Mesodermal cell (in vitro differentiated cells): ENCODE data around the gene WDR70.

ENCODE experiments used
- H3K27ac ChIP-seq: 2 replicates; pipeline ENCODE4 v1.7.0; 2013; ENCODE audit warnings: mild to moderate bottlenecking, low read depth, low read length, moderate library complexity; ENCODE audit not compliant: severe bottlenecking
- H3K36me3 ChIP-seq: 2 replicates; pipeline ENCODE4 v1.7.1; 2013; ENCODE audit warnings: mild to moderate bottlenecking, low read length, moderate library complexity; ENCODE audit not compliant: control insufficient read depth, insufficient read depth
- H3K4me1 ChIP-seq: one replicate; pipeline ENCODE4 v1.7.1; 2013; ENCODE audit warnings: mild to moderate bottlenecking, low read length; ENCODE audit not compliant: insufficient read depth, control insufficient read depth, poor library complexity, severe bottlenecking
- H3K4me3 ChIP-seq: 2 replicates; pipeline ENCODE4 v1.7.0; 2013; ENCODE audit warnings: low read length, control low read depth, mild to moderate bottlenecking; ENCODE audit not compliant: insufficient read depth, poor library complexity, severe bottlenecking; ENCODE audit errors: extremely low read depth
- H3K9me3 ChIP-seq: 2 replicates; pipeline ENCODE4 v1.7.1; 2013; ENCODE audit warnings: mild to moderate bottlenecking, low read length, moderate library complexity; ENCODE audit not compliant: control insufficient read depth
- WGBS, 2 experiments: methylation state at CpG; one replicate each; pipeline ENCODE4 v1.1.5; 2013; ENCODE audit warnings: missing lambda C conversion rate in 2 of 2; ENCODE audit not compliant: insufficient coverage in 2 of 2; 5-methylcytosine and 5-hydroxymethylcytosine counted together

Gene WDR70

GRCh38 chr5:37756248-37756647 lies 377.1 kb downstream of the WDR70 start:
- no peak overlapping the region for H3K4me3 ChIP-seq
- H3K4me1 ChIP-seq: no peaks in the 10 kb centered on the region
- H3K9me3 ChIP-seq: no peaks in the 10 kb centered on the region
- H3K36me3 ChIP-seq: peaks cover 6% of the 10 kb centered on the region
- H3K27ac ChIP-seq: no peak overlapping the region

- no peak overlapping the region for H3K4me3 ChIP-seq
- no peak overlapping the region for H3K27ac ChIP-seq
- no peaks in the 10 kb centered on the region for H3K9me3 ChIP-seq
- peaks cover 6% of the 10 kb centered on the region for H3K36me3 ChIP-seq
- WGBS, 2 experiments: 94 to 100% methylated on average over 4 of the region's 4 CpGs
- H3K4me1 ChIP-seq: no peaks in the 10 kb centered on the region
Observed at GRCh38 chr5:37757980-37758582, 379.0 kb downstream of the WDR70 start.

GRCh38 chr5:37767251-37767650 lies 388.1 kb downstream of the WDR70 start:
- 80 to 93% methylated on average over 1 to 2 of the region's 3 CpGs for WGBS, 2 experiments
- Histone ChIP-seq H3K9me3 (no peaks in the 10 kb centered on the region), H3K4me3 (no peak overlapping the region), H3K27ac (no peak overlapping the region), H3K36me3 (no peaks in the 10 kb centered on the region), H3K4me1 (peaks cover 23% of the 10 kb centered on the region)

GRCh38 chr5:37767961-37768360 lies 388.8 kb downstream of the WDR70 start:
- 66 to 89% methylated on average over 1 to 3 of the region's 4 CpGs for WGBS, 2 experiments
- peaks cover 30% of the 10 kb centered on the region for H3K4me1 ChIP-seq
- no peak overlapping the region for H3K4me3 ChIP-seq
- no peaks in the 10 kb centered on the region for H3K9me3 ChIP-seq
- H3K27ac ChIP-seq: no peak overlapping the region
- H3K36me3 ChIP-seq: no peaks in the 10 kb centered on the region

- no peaks in the 10 kb centered on the region for H3K36me3 ChIP-seq
- no peak overlapping the region for H3K27ac ChIP-seq
- no peak overlapping the region for H3K4me3 ChIP-seq
- peaks cover 34% of the 10 kb centered on the region for H3K4me1 ChIP-seq
- no peaks in the 10 kb centered on the region for H3K9me3 ChIP-seq
Observed at GRCh38 chr5:37768371-37768770, 389.3 kb downstream of the WDR70 start.

- no peaks in the 10 kb centered on the region for H3K36me3 ChIP-seq
- 91 to 93% methylated on average over 4 of the region's 4 CpGs for WGBS, 2 experiments
- H3K27ac ChIP-seq: no peak overlapping the region
- no peak overlapping the region for H3K4me3 ChIP-seq
- H3K4me1 ChIP-seq: peaks cover 34% of the 10 kb centered on the region
- H3K9me3 ChIP-seq: no peaks in the 10 kb centered on the region
Observed at GRCh38 chr5:37769108-37769507, 390.0 kb downstream of the WDR70 start.

GRCh38 chr5:37769840-37770239 lies 390.7 kb downstream of the WDR70 start:
- 75 to 93% methylated on average over 1 of the region's 1 CpG for WGBS, 2 experiments
- no peak overlapping the region for H3K27ac ChIP-seq

GRCh38 chr5:37770786-37771185 lies 391.7 kb downstream of the WDR70 start:
- no peaks in the 10 kb centered on the region for H3K9me3 ChIP-seq
- H3K4me3 ChIP-seq: no peak overlapping the region
- H3K36me3 ChIP-seq: no peaks in the 10 kb centered on the region
- WGBS, 2 experiments: 60% methylated on average over 1 of the region's 1 CpG
- peak overlapping the region; percentile 87 for H3K27ac ChIP-seq
- peaks cover 34% of the 10 kb centered on the region for H3K4me1 ChIP-seq

More at GRCh38 chr5:37769840-37770239, 390.7 kb downstream of the WDR70 start:
- H3K4me1 ChIP-seq: peaks cover 34% of the 10 kb centered on the region
- H3K9me3 ChIP-seq: no peaks in the 10 kb centered on the region
- no peak overlapping the region for H3K4me3 ChIP-seq
- no peaks in the 10 kb centered on the region for H3K36me3 ChIP-seq

GRCh38 chr5:37771203-37771611 lies 392.1 kb downstream of the WDR70 start:
- no peak overlapping the region for H3K4me3 ChIP-seq
- H3K9me3 ChIP-seq: no peaks in the 10 kb centered on the region
- peaks cover 34% of the 10 kb centered on the region for H3K4me1 ChIP-seq
- H3K36me3 ChIP-seq: no peaks in the 10 kb centered on the region
- H3K27ac ChIP-seq: peak overlapping the region; percentile 87
- WGBS, 2 experiments: 93 to 100% methylated on average over 1 to 2 of the region's 3 CpGs

- Histone ChIP-seq H3K4me3 (no peak overlapping the region), H3K4me1 (peaks cover 36% of the 10 kb centered on the region)
- WGBS, 2 experiments: 82 to 83% methylated on average over 1 to 2 of the region's 2 CpGs
Observed at GRCh38 chr5:37771731-37772130, 392.6 kb downstream of the WDR70 start.

GRCh38 chr5:37772255-37772654 lies 393.1 kb downstream of the WDR70 start:
- Histone ChIP-seq H3K4me1 (peaks cover 40% of the 10 kb centered on the region), H3K4me3 (no peak overlapping the region), H3K9me3 (no peaks in the 10 kb centered on the region), H3K36me3 (no peaks in the 10 kb centered on the region), H3K27ac (peak overlapping the region; percentile 87)
- WGBS, 2 experiments: 100% methylated on average over 1 of the region's 2 CpGs

More at GRCh38 chr5:37771731-37772130, 392.6 kb downstream of the WDR70 start:
- no peaks in the 10 kb centered on the region for H3K9me3 ChIP-seq
- peak overlapping the region; percentile 87 for H3K27ac ChIP-seq
- no peaks in the 10 kb centered on the region for H3K36me3 ChIP-seq
